ENCODE measurements around the gene GGA3.
"Not testable (repeated sequence)": the region's sequence is repeated elsewhere in the genome, so short reads cannot be mapped to it uniquely, and the experiment has no call there.

GGA3 gene

GRCh38 chr17:75209061-75209460 is 52.3 kb downstream of the GGA3 start:
- DNase-seq: no peak

- DNase-seq: no peak
These were observed 53.2 kb downstream of the GGA3 start for GRCh38 chr17:75208161-75208560.

- DNase-seq: no peak
These were observed 53.6 kb downstream of the GGA3 start for GRCh38 chr17:75207760-75208159.

- DNase-seq: not testable (repeated sequence)
These were observed 54.4 kb downstream of the GGA3 start for GRCh38 chr17:75207050-75207407.

- no peak for DNase-seq
These were observed 55.6 kb downstream of the GGA3 start for GRCh38 chr17:75205793-75206163.

GRCh38 chr17:75205037-75205792 is 56.2 kb downstream of the GGA3 start, which contains the start of gene NUP85:
NUP85 (plus strand) TSS chr17:75205679; CDS start chr17:75205762, 83 bp downstream.
- peak; percentile 95 for DNase-seq

GRCh38 chr17:75199886-75200618 is 61.4 kb downstream of the GGA3 start:
- no peak for DNase-seq

- DNase-seq: no peak
These were observed 66.5 kb downstream of the GGA3 start for GRCh38 chr17:75194879-75195278.

- DNase-seq: no peak
These were observed 69.8 kb downstream of the GGA3 start for GRCh38 chr17:75191584-75191983.

- DNase-seq: no peak
These were observed 72.8 kb downstream of the GGA3 start for GRCh38 chr17:75188614-75189013.

All from stimulated activated CD4-positive, alpha-beta T cell treated with anti-CD3 and anti-CD28 coated beads, Interleukin-2, amount 100 ng/mL, for 24 hours (primary cell).